Endothelial cell of hepatic sinusoid (primary cell): ENCODE data around the gene TNFRSF1A.

ENCODE experiments used
- in situ Hi-C: cut with HindIII; loops from 2 replicates; pipeline ENCODE4 v1.10.0; 2017; ENCODE audit warnings: low sequenced_read_pairs

The TNFRSF1A gene

DNA sequence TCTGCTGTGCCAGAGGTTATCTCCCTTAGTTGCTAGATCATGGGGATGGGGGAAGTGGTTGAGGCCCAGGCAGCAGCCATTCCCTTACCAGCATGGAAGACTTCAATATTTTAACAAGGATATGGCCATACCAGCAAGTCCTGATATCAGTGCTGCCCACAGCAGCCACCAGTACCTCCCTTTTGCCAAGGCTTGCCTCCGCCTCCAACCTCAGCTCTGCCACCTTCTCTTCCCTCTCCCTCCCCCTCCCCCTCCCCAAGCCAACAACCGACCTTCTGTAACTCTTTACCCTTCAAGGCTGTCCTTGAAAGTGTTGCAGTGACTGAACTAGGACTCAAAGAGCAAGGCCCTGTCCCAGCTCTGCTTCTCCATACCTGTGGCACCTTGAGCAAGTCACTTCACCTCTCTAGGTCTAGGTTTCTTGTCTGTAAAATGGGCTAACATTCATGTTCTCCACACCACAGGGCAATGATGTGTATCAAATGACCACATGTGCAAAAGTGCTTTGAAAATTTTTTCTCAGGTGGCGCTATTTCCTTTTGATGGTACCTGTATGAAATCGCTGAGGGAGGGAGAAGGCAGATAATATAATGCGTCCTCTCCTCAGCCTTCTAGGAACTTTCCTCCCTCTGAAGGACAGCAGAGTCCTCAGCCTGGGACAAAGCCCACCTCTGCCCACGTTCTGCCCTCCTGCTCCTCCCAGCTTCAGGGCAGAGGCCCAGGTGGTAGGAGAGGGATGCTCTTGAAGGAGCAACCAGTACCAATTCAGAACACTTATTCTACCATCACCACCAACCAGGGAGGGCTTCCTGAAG lies 16.7 kb downstream of the TNFRSF1A start:
- in situ Hi-C loops: loop anchor here (5.0 to 10.0 kb wide), 2 partner anchors 67 to 150 kb away; partner anchors contain the start of gene VAMP1

DNA sequence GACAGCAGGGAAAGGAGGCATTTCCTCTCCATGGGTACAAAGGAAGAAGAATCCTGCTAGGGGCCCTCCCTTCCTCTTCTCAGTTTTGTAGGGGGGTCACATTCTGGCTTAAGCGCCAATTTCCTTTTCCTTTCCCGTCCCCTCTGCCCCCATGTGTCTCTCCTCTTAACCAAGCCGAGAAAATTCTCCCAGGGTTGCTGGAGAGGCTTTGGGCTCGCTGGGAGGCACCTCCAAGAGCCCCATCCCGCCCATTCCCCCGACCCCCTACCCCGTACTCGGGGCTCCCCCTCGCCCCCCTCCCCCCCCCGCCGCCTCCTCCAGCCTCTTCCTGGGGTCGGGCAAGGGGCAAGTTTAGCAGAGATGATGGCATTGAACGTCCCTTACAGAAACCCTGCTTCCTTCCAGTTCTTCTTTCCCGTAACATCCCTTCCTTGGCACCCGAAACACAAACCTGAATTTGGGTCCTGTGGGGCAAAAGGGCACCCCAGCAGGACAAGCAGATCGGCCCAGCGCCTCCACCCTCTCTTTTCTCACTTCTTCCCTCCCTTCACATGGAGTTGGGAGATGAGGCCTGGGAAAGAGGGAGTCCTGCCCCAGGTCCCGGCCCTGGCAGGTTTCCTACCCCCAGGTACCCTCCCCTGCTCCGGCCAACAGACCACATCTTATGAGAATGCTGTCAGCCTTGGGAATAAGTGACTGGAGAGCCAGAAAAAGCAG lies 17.7 kb downstream of the TNFRSF1A start:
- in situ Hi-C loops: loop anchor here (5.0 to 10.0 kb wide), 2 partner anchors 68 to 151 kb away; partner anchors contain the start of gene VAMP1

- in situ Hi-C loops: loop anchor here (5.0 to 10.0 kb wide), 2 partner anchors 69 to 151 kb away; partner anchors contain the start of gene VAMP1
Observed at GRCh38 chr12:6323340-6323994, 18.4 kb downstream of the TNFRSF1A start.

- in situ Hi-C loops: loop anchor here (5.0 to 10.0 kb wide), 2 partner anchors 69 to 152 kb away; partner anchors contain the start of gene VAMP1
Observed at GRCh38 chr12:6322969-6323339, 18.9 kb downstream of the TNFRSF1A start.

- in situ Hi-C loops: loop anchor here (5.0 to 10.0 kb wide), 2 partner anchors 70 to 152 kb away; partner anchors contain the start of gene VAMP1
Observed at GRCh38 chr12:6322352-6322751, 19.5 kb downstream of the TNFRSF1A start.

DNA sequence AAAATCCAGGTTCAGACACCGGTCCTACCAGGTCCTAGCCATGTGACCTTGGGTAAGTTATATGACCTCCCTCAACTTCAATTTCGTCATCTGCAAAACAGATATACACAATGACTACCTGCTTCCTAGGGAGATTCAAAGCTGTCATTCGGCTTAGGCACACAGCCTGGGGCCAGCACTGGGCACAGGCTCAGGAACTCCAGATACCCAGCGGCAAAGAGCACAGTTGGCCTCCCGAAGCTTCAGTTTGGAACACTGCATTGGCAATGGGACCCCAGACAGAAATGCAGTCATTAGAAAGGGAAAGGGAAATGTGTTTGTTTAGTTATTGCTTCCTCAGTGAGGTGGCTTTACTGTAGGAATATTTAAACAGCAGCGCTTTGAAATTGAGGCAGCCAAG lies 20.0 kb downstream of the TNFRSF1A start:
- in situ Hi-C loops: loop anchor here (5.0 to 10.0 kb wide), 2 partner anchors 70 to 153 kb away; partner anchors contain the start of gene VAMP1

- in situ Hi-C loops: no loop called here
Observed at GRCh38 chr12:6319446-6319845, 22.4 kb downstream of the TNFRSF1A start.

DNA sequence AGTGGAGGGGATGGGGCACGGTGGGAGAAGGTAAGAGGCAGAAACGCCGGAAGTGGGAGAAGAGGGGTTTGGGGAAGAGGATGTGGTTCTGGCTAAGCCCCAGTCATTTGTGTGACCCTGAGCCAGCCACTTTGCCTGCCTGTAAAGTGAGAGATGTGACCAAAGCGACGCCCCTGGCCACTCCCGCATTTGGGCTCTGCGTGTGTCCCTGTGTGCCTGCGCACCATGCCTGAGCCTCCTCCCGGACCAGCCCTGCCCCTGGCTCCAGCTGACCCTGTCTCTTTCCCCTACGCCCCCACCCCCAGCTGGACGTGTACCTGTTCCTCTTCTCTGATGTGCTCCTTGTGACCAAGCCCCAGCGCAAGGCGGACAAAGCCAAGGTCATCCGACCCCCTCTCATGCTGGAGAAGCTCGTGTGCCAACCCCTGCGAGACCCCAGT lies 23.4 kb downstream of the TNFRSF1A start:
- in situ Hi-C loops: no loop called here

DNA sequence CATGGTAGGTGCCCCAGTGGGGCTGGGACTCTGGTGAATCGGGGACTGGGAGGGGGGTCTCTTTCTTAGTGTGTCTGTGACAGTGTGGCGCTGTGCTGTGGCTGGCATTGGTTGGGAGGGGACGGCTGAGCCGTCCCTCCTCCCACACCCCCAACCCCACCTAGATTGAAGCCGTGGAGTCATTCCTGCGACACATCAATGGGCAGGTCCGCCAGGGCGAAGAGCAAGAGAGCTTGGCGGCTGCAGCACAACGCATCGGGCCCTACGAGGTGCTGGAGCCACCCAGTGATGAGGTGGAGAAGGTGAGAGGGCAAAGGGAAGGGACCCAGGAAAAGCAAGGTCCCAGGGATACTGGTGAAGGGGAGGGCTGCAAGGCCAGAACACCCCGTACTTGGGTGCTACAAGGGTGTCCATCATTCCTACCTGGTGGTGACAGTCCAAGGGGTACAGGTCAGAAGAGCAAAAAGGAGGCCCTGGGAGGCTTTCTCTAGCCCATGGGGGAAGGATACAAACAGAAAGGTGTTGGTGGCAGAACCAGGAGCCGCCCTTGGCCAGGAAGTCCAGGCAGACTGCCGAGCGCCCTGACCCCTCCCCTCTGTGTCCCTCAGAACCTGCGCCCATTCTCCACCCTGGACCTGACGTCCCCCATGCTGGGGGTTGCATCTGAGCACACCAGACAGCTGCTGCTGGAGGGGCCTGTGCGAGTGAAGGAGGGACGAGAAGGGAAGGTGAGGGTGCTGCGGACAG lies 24.0 kb downstream of the TNFRSF1A start:
- in situ Hi-C loops: no loop called here

- in situ Hi-C loops: no loop called here
Observed at GRCh38 chr12:6316921-6317692, 24.8 kb downstream of the TNFRSF1A start.

GRCh38 chr12:6315704-6316597 lies 25.9 kb downstream of the TNFRSF1A start:
- in situ Hi-C loops: no loop called here

GRCh38 chr12:6315184-6315583 lies 26.7 kb downstream of the TNFRSF1A start:
- in situ Hi-C loops: no loop called here

- in situ Hi-C loops: no loop called here
Observed at GRCh38 chr12:6314776-6315175, 27.1 kb downstream of the TNFRSF1A start.

GRCh38 chr12:6313326-6313940 lies 28.4 kb downstream of the TNFRSF1A start:
- in situ Hi-C loops: no loop called here

DNA sequence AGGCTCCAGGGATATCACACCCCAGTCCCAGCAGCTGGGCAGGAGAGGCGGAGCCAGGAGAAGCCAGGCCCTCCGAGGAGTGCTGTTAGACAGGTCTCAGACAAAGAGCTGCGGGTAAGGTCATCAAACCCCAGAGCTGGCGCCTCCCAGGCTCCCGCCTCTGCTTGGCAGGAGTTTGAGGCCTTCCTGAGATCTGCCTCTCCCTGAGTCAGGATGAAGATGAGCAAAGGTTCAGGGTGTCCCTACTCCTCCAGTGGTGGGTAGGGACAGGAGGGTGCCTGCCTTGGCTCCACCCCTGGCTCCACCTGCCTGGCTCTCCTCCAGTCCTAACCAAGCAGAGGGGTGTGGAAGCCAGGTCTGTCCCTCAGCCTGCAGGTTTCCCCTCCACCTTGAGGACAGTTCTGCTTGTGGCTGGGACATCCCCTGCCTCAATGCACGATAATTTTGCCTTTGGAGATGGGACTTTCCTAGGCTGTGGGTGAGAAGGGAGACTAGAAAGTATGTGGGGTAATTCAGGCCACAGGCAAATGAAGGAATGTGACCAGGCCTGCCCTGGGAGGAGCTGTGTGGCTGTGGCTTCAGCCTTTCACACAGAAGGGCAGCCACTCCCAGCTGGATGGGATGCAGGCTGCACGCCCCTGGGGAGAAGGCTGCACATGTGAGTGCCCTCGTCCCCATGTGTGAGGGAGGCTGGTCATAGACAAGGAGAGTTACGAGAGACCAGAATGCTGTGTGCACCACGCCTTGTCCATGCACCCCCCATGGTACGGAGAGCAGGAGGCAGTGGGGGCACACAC lies 29.1 kb downstream of the TNFRSF1A start:
- in situ Hi-C loops: no loop called here

DNA sequence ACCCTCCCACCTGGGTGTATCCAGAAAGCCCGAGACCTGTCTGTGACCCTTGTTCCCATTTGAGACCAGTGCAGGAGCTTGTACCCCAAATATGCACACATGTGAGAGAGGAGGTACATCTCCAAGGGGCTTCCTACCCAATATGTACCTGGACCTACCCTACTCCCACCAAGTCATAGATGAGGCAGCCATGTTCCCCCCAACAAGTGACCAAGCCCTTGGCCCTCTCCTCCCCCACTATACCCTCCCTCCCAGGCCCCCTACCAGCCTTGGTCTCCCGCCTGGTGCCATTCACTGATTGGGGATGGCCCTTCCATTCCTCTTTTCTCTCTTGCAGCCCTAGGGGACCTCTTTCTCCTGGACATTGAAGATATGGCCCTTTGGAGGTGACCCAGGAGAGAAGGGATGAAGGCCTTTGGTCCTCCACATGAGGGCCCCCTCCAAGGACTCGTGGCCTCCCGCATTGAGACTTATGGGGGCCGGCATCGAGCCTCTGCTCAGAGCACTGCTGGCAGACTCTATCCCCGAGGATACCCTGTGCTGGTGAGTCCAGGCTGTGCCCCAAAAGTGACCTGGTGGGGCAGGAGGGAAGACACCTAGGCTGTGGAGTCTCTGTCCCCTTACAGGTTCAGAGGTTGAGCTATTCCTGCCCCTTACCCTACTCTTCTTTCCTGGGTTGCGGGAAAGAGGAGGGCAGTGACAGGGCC lies 29.9 kb downstream of the TNFRSF1A start:
- in situ Hi-C loops: no loop called here
